MM.1S (cell line): ENCODE data around the gene EDEM1.

Experiments
- DNase-seq: peaks from one replicate; pipeline ENCODE4 v3.0.0-alpha.2; 2015
- H2AFZ ChIP-seq: fragments of 300-600 bp; sonication (generic); 2 replicates; pipeline ENCODE4 v1.6.0; 2016; ENCODE audit warnings: antibody characterized with exemption, low read length
- H3F3A ChIP-seq: fragments of 300-600 bp; sonication (generic); 2 replicates; pipeline ENCODE4 v1.6.1; 2016; ENCODE audit warnings: mild to moderate bottlenecking, antibody characterized with exemption, low read length, moderate library complexity, mixed read lengths; ENCODE audit not compliant: insufficient read depth
- H3K27ac ChIP-seq: fragments of 300-600 bp; sonication (generic); 2 replicates; pipeline ENCODE4 v1.5.1; 2016; ENCODE audit warnings: mild to moderate bottlenecking, low read length
- H3K27me3 ChIP-seq: fragments of 300-600 bp; sonication (generic); replicated peaks from 2 replicates; pipeline ENCODE4 v1.6.0; 2016; ENCODE audit warnings: low read length; ENCODE audit not compliant: insufficient read depth
- H3K36me3 ChIP-seq: fragments of 300-600 bp; sonication (generic); replicated peaks from 2 replicates; pipeline ENCODE4 v1.6.1; 2016; ENCODE audit warnings: mild to moderate bottlenecking, low read length, mixed read lengths; ENCODE audit not compliant: insufficient read depth
- H3K4me1 ChIP-seq: fragments of 300-600 bp; sonication (generic); 2 replicates; pipeline ENCODE4 v1.6.1; 2016; ENCODE audit warnings: low read length, mixed read lengths
- H3K4me2 ChIP-seq: fragments of 300-600 bp; sonication (generic); 2 replicates; pipeline ENCODE4 v1.6.0; 2016; ENCODE audit warnings: low read depth, low read length
- H3K4me3 ChIP-seq: fragments of 300-600 bp; sonication (generic); 2 replicates; pipeline ENCODE4 v1.5.1; 2016; ENCODE audit warnings: low read length, mixed read lengths
- H3K79me2 ChIP-seq: fragments of 300-600 bp; sonication (generic); 2 replicates; pipeline ENCODE4 v1.6.1; 2016; ENCODE audit warnings: mixed run types, low read length, mixed read lengths
- H3K9ac ChIP-seq: fragments of 300-600 bp; sonication (generic); 2 replicates; pipeline ENCODE4 v1.6.1; 2016; ENCODE audit warnings: low read length, mixed read lengths
- H3K9me2 ChIP-seq: fragments of 300-600 bp; sonication (generic); replicated peaks from 2 replicates; pipeline ENCODE4 v1.6.1; 2016; ENCODE audit warnings: mild to moderate bottlenecking, low read length, mixed read lengths; ENCODE audit not compliant: insufficient read depth
- H3K9me3 ChIP-seq: fragments of 300-600 bp; sonication (generic); replicated peaks from 2 replicates; pipeline ENCODE4 v1.6.1; 2016; ENCODE audit warnings: mild to moderate bottlenecking, low read length, mixed read lengths; ENCODE audit not compliant: insufficient read depth
- H4K20me1 ChIP-seq: fragments of 300-600 bp; sonication (generic); 2 replicates; pipeline ENCODE4 v1.6.1; 2016; ENCODE audit warnings: mild to moderate bottlenecking, low read length, moderate library complexity, mixed read lengths; ENCODE audit not compliant: insufficient read depth
- EZH2 ChIP-seq: fragments of 300-600 bp; sonication (generic); optimal IDR thresholded peaks from 2 replicates; pipeline ENCODE3; 2017; ENCODE audit warnings: low read depth, mild to moderate bottlenecking, antibody characterized with exemption, low read length, mixed read lengths
- EZH2phosphoT487 ChIP-seq: fragments of 300-600 bp; sonication (generic); IDR thresholded peaks from 2 replicates; pipeline ENCODE4 v1.6.1; 2018; ENCODE audit warnings: antibody characterized with exemption, low read length
- TF ChIP-seq, protein P1 (sequence below): fragments of 300-600 bp; sonication (generic); IDR thresholded peaks from 2 replicates; pipeline ENCODE4 v1.5.1; 2016; ENCODE audit warnings: antibody characterized with exemption, low read length, mixed read lengths

The EDEM1 gene

DNA sequence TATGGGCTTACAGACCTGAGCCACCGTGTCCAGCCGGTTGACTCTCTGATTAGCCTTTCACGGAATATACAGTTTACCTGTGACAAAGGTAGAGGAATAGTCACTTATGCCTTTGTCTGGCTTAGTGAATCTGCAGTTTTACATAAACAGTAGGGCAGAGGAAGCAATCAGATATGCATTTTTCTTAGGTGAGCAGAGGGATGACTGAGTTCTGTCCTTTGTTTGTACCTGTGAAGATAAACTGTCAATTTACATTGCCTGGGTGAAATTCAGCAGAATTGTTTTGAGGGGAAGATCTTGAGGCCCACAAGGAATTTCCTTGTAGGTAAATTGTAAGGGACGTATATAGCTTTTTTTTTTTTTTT, 10.8 kb downstream of the EDEM1 start:
- peaks cover 86% of the 10 kb centered on the region for H3K4me1 ChIP-seq
- no peaks in the 10 kb centered on the region for H4K20me1 ChIP-seq
- peak overlapping the region; percentile 98 for H3K27ac ChIP-seq
- H2AFZ ChIP-seq, result no peak overlapping the region
- H3K4me3 ChIP-seq, result peak overlapping the region; percentile 7; the same call in 1 of the 2 replicates
- H3K4me2 ChIP-seq, result peak overlapping the region; percentile 66
- TF ChIP-seq, protein P1, sequence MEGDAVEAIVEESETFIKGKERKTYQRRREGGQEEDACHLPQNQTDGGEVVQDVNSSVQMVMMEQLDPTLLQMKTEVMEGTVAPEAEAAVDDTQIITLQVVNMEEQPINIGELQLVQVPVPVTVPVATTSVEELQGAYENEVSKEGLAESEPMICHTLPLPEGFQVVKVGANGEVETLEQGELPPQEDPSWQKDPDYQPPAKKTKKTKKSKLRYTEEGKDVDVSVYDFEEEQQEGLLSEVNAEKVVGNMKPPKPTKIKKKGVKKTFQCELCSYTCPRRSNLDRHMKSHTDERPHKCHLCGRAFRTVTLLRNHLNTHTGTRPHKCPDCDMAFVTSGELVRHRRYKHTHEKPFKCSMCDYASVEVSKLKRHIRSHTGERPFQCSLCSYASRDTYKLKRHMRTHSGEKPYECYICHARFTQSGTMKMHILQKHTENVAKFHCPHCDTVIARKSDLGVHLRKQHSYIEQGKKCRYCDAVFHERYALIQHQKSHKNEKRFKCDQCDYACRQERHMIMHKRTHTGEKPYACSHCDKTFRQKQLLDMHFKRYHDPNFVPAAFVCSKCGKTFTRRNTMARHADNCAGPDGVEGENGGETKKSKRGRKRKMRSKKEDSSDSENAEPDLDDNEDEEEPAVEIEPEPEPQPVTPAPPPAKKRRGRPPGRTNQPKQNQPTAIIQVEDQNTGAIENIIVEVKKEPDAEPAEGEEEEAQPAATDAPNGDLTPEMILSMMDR, result no peak
- TF ChIP-seq EZH2 (no peak), EZH2phosphoT487 (no peak)
- H3K9ac ChIP-seq, result peak overlapping the region; percentile 70
- peaks cover 14% of the 10 kb centered on the region for H3K36me3 ChIP-seq
- H3K79me2 ChIP-seq, result peaks cover 89% of the 10 kb centered on the region
- DNase-seq, result no peak
- no peaks in the 10 kb centered on the region for H3K27me3 ChIP-seq
- H3K9me2 ChIP-seq, result no peaks in the 10 kb centered on the region
- H3K9me3 ChIP-seq, result no peaks in the 10 kb centered on the region
- peaks cover 69% of the 10 kb centered on the region for H3F3A ChIP-seq

DNA sequence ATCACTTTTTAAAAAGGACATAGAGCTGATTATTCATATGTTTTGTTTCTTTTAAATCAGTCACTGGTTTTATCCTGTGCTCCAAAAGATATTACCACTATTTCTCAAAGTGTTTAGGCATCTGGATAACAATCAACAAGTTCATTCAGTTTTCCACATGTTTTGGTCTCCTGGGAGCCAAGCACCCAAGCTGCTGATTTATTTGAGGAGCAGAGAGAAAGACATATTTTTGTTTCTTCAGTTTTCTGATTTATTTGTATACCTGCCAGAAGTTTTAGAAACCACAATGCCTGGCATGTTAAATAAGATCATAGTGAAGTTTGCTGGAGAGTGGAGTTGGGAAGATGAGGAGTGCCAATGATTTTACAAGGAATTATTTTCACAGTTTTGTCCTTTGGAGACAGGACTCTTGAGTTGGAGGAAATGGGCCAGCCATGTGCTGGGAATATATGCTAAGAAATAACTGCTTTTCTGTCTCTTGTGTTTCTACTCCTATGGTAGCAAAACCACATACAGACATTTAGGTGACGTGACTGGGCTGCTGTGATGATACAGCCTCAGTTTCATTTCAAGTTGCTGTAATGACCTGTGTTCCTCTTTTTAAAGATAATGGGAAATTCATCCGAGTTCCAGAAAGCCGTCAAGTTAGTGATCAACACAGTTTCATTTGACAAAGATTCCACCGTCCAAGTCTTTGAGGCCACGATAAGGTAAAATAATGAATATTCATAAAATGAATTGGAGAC, 11.7 kb downstream of the EDEM1 start:
- peaks cover 89% of the 10 kb centered on the region for H3K79me2 ChIP-seq
- no peaks in the 10 kb centered on the region for H3K9me3 ChIP-seq
- peaks cover 13% of the 10 kb centered on the region; the same call in 1 of the 2 replicates for H3K36me3 ChIP-seq
- peak overlapping the region; percentile 66 for H3K4me2 ChIP-seq
- no peaks in the 10 kb centered on the region for H4K20me1 ChIP-seq
- peak overlapping the region; percentile 98 for H3K27ac ChIP-seq
- no peak overlapping the region for H2AFZ ChIP-seq
- peaks cover 84% of the 10 kb centered on the region for H3K4me1 ChIP-seq
- H3F3A ChIP-seq, result peaks cover 71% of the 10 kb centered on the region
- peak overlapping the region; percentile 70 for H3K9ac ChIP-seq
- H3K27me3 ChIP-seq, result no peaks in the 10 kb centered on the region
- TF ChIP-seq, protein P1, result no peak
- TF ChIP-seq EZH2phosphoT487 (no peak), EZH2 (no peak)
- DNase-seq, result peak; percentile 51
- H3K4me3 ChIP-seq, result peak overlapping the region; percentile 9; the same call in 1 of the 2 replicates
- H3K9me2 ChIP-seq, result no peaks in the 10 kb centered on the region

DNA sequence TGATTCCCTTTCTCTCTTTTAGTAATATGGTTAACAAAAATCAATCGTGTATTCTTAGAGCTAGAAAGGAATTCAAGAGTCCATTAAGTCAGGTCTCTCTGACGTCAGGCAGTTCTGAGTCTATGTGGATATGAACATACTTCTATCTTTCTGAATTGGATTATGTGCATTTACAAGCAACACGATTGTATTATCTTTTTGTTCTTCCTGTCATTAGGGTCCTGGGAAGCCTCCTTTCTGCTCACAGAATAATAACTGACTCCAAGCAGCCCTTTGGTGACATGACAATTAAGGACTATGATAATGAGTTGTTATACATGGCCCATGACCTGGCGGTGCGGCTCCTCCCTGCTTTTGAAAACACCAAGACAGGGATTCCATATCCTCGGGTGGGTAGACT, 14.0 kb downstream of the EDEM1 start:
- peaks cover 89% of the 10 kb centered on the region for H3K79me2 ChIP-seq
- H3F3A ChIP-seq, result peaks cover 63% of the 10 kb centered on the region
- H3K4me2 ChIP-seq, result no peak overlapping the region
- no peaks in the 10 kb centered on the region for H4K20me1 ChIP-seq
- peaks cover 29% of the 10 kb centered on the region for H3K36me3 ChIP-seq
- H3K27me3 ChIP-seq, result no peaks in the 10 kb centered on the region
- H3K9me3 ChIP-seq, result no peaks in the 10 kb centered on the region
- no peaks in the 10 kb centered on the region for H3K9me2 ChIP-seq
- H2AFZ ChIP-seq, result no peak overlapping the region
- peak overlapping the region; percentile 20; the same call in 1 of the 2 replicates for H3K27ac ChIP-seq
- H3K4me3 ChIP-seq, result no peak overlapping the region
- no peak for TF ChIP-seq EZH2phosphoT487
- H3K4me1 ChIP-seq, result peaks cover 78% of the 10 kb centered on the region
- no peak for DNase-seq
- no peak overlapping the region for H3K9ac ChIP-seq

DNA sequence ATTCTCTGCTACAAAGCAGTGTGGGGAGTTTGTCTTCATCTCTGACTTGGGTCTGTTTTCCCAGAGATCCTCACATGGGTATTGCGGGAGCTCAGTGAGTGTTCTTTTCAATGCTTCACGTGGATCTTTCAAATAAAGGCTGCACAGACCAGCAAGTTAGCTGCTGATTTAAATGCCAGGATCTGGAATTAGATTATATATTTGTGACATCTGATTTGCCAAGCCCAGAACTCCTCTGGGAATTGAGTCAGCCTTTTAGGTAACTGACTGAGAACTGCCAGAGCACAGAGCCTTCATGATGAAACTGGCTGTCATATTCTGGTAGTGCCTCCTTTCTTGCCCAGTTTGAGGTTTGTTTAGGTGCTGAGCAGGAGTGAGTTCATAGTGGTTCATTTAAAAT, 14.7 kb downstream of the EDEM1 start:
- DNase-seq, result no peak
- no peak overlapping the region for H2AFZ ChIP-seq
- H3K9me3 ChIP-seq, result no peaks in the 10 kb centered on the region
- no peak overlapping the region for H3K4me2 ChIP-seq
- no peaks in the 10 kb centered on the region for H3K9me2 ChIP-seq
- TF ChIP-seq EZH2, result no peak
- TF ChIP-seq, protein P1, result no peak
- TF ChIP-seq EZH2phosphoT487, result no peak
- H3K27ac ChIP-seq, result peak overlapping the region; percentile 20; the same call in 1 of the 2 replicates
- no peak overlapping the region; the same call in 1 of the 2 replicates for H3K9ac ChIP-seq
- H3K36me3 ChIP-seq, result peaks cover 36% of the 10 kb centered on the region
- peaks cover 78% of the 10 kb centered on the region for H3K4me1 ChIP-seq
- H3K27me3 ChIP-seq, result no peaks in the 10 kb centered on the region
- H3K79me2 ChIP-seq, result peaks cover 93% of the 10 kb centered on the region
- H4K20me1 ChIP-seq, result no peaks in the 10 kb centered on the region
- no peak overlapping the region for H3K4me3 ChIP-seq
- peaks cover 61% of the 10 kb centered on the region for H3F3A ChIP-seq
